ENCODE measurements around the gene ZEB1.
"Not testable (repeated sequence)": the region's sequence is repeated elsewhere in the genome, so short reads cannot be mapped to it uniquely, and the experiment has no call there.

GRCh38 chr10:31405829-31406228 lies 86.8 kb downstream of the ZEB1 start:
- TF ChIP-seq CTCF (conservative IDR thresholded peaks at IDR 0.05 in 1 of 2, IDR thresholded peaks at IDR 0.05 in 1 of 2; ENCODE audit: low read depth in 1 of 2, low read length in 2 of 2); EZH2 (IDR thresholded peaks at IDR 0.05; ENCODE audit: low read length, missing control alignments): not testable (repeated sequence)

Measured in fibroblast of lung (primary cell).